HEK293 (cell line): ENCODE measurements around the gene ZIC5.

Source experiments
- CTCF ChIP-seq: fragments of 450-650 bp; formaldehyde crosslinking; IDR thresholded peaks from 2 replicates; pipeline ENCODE4 v1.5.1; 2016; ENCODE audit warnings: missing biosample characterization, missing genetic modification characterization
- ELK4 ChIP-seq: IDR thresholded peaks from 2 replicates; pipeline ENCODE4 v1.6.1; 2011; ENCODE audit warnings: mild to moderate bottlenecking, low read depth, low read length, borderline replicate concordance
- GLIS2 ChIP-seq: fragments of 450-650 bp; formaldehyde crosslinking; IDR thresholded peaks from 2 replicates; pipeline ENCODE4 v1.5.1; 2016; ENCODE audit warnings: missing biosample characterization, missing genetic modification characterization
- HOXA7 ChIP-seq: sonication (generic); formaldehyde crosslinking; IDR thresholded peaks from 2 replicates; pipeline ENCODE4 v1.8.1; 2022; ENCODE audit warnings: missing genetic modification reagents, borderline replicate concordance
- PATZ1 ChIP-seq: fragments of 450-650 bp; formaldehyde crosslinking; IDR thresholded peaks from 2 replicates; pipeline ENCODE4 v1.5.1; 2016; ENCODE audit warnings: missing biosample characterization, missing genetic modification characterization
- REST ChIP-seq: fragments of 450-650 bp; formaldehyde crosslinking; IDR thresholded peaks from 2 replicates; pipeline ENCODE4 v1.5.1; 2016; ENCODE audit warnings: missing biosample characterization, missing genetic modification characterization
- TCF7L2 ChIP-seq: IDR thresholded peaks from 2 replicates; pipeline ENCODE4 v1.6.1; 2011; ENCODE audit warnings: low read depth, mild to moderate bottlenecking, inconsistent platforms, low read length, moderate library complexity, borderline replicate concordance
- ZBTB17 ChIP-seq: fragments of 450-650 bp; formaldehyde crosslinking; IDR thresholded peaks from 2 replicates; pipeline ENCODE4 v1.5.1; 2016; ENCODE audit warnings: missing biosample characterization, missing genetic modification characterization
- ZBTB21 ChIP-seq: fragments of 450-650 bp; formaldehyde crosslinking; IDR thresholded peaks from 2 replicates; pipeline ENCODE4 v1.5.1; 2017; ENCODE audit warnings: missing biosample characterization, missing genetic modification characterization
- ZFP3 ChIP-seq: fragments of 450-650 bp; formaldehyde crosslinking; IDR thresholded peaks from 2 replicates; pipeline ENCODE4 v1.5.1; 2016; ENCODE audit warnings: low read depth, missing biosample characterization, missing genetic modification characterization
- ZNF121 ChIP-seq: fragments of 450-650 bp; formaldehyde crosslinking; IDR thresholded peaks from 2 replicates; pipeline ENCODE4 v1.5.1; 2016; ENCODE audit warnings: missing biosample characterization, missing genetic modification characterization
- ZNF529 ChIP-seq: fragments of 450-650 bp; formaldehyde crosslinking; IDR thresholded peaks from 2 replicates; pipeline ENCODE4 v1.5.1; 2017; ENCODE audit warnings: missing genetic modification characterization, missing biosample characterization; ENCODE audit not compliant: insufficient replicate concordance
- ZSCAN16 ChIP-seq: fragments of 450-650 bp; formaldehyde crosslinking; IDR thresholded peaks from 2 replicates; pipeline ENCODE4 v1.5.1; 2016; ENCODE audit warnings: missing biosample characterization, missing genetic modification characterization
- TF ChIP-seq, protein P1 (sequence below): fragments of 450-650 bp; formaldehyde crosslinking; IDR thresholded peaks from 2 replicates; pipeline ENCODE4 v1.5.1; 2017; ENCODE audit warnings: missing biosample characterization, missing genetic modification characterization

- TF ChIP-seq CTCF (tag by site-specific recombination) (no peak), REST (tag by site-specific recombination) (no peak), ZSCAN16 (no peak), HOXA7 (CRISPR knock-in tag) (no peak), ZNF121 (tag by site-specific recombination) (no peak), PATZ1 (tag by site-specific recombination) (no peak), ZNF529 (no peak), ZFP3 (tag by site-specific recombination) (no peak), GLIS2 (tag by site-specific recombination) (no peak), ZBTB17 (no peak), ELK4 (no peak), TCF7L2 (no peak), ZBTB21 (tag by site-specific recombination) (no peak)
- TF ChIP-seq, protein P1, sequence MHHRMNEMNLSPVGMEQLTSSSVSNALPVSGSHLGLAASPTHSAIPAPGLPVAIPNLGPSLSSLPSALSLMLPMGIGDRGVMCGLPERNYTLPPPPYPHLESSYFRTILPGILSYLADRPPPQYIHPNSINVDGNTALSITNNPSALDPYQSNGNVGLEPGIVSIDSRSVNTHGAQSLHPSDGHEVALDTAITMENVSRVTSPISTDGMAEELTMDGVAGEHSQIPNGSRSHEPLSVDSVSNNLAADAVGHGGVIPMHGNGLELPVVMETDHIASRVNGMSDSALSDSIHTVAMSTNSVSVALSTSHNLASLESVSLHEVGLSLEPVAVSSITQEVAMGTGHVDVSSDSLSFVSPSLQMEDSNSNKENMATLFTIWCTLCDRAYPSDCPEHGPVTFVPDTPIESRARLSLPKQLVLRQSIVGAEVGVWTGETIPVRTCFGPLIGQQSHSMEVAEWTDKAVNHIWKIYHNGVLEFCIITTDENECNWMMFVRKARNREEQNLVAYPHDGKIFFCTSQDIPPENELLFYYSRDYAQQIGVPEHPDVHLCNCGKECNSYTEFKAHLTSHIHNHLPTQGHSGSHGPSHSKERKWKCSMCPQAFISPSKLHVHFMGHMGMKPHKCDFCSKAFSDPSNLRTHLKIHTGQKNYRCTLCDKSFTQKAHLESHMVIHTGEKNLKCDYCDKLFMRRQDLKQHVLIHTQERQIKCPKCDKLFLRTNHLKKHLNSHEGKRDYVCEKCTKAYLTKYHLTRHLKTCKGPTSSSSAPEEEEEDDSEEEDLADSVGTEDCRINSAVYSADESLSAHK (tag by site-specific recombination), result no peak
Measured at GRCh38 chr13:99955747-99956472, 15.7 kb downstream of the ZIC5 start.
